ENCODE data around the gene GPNMB.

The GPNMB gene

DNA sequence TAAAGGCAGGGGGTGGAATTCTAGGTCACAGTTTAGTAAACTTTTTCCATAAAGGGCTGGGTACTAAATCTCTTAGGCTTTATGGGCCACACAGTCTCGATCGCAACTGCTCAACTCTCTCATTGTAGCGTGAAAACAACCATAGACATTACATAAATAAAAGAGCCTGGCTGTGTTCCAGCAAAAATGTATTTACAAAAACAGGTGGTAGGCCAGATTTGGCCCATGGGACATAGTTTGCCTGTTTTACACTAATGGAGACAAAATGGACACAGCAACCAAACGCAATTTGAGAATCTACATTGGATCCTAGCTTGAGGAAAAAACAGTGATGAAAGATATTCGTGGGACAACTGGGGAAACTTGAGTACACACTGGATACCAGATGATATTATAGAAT is 29.3 kb downstream of the GPNMB start:
- DNase-seq, result no peak

DNA sequence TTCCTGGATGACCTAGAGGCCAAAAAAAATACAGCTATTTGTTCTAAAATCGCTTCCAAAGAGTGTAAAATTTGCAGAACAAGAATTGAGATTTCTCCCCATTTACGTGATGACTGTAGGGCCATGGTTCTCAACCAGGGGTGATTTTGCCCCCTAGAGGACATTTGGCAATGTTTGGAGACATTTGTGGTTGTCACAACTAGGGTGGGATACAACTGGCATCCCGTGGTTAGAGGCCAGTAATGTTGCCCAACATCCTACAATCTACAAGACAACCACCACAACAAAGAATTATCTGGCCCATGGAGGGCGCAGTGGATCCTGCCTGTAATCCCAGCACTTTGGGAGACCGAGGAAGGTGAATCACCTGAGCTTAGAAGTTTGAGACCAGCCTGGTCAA is 29.8 kb downstream of the GPNMB start:
- DNase-seq, result no peak

DNA sequence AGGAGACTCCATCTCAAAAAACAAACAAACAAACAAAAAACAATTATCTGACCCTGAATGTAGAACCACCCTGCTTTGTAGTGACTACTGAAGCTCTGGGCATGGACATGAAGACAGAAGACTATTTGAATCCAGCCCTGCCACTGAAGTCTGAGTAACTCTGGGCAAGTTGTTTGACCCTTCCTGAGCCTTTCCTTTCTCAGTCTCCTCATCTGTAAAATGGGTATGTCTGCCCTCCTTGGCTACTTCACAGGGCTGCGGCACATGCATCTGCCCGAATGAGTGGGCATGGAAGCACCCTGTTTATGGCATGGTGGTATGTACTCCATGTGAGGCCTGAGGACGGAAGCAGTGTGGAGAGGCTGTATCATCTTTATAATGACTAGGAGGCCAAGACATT is 30.4 kb downstream of the GPNMB start:
- no peak for DNase-seq

DNA sequence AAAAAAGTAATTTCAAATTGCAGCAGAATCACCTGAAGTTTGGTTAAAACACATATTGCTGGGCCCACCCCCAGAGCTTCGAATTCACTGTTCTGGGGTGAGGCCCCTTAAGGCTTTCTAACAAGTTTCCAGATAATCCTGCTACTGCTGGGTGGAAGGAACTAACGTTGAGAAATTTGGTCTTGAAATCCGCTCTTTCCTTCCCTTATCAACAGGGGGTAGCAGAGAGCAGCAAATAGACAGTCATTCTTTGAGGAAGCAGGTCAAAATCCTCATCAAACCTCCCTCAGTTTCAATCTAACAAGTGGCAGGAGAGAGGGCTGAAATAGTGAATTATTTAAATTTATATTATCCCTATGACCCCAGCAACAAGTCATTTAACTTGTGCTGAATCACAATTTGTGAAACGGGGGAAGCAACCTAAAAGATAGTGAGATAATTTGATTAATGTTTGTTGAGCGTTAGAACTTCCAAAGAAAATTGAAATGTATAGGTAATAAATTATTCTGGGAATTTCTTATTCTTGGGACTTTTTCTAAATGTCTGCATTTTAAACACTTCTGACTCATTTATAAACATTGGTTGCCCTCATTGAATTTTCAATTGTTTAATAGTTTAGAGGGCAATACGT is 30.9 kb downstream of the GPNMB start:
- peak; percentile 56 for DNase-seq

DNA sequence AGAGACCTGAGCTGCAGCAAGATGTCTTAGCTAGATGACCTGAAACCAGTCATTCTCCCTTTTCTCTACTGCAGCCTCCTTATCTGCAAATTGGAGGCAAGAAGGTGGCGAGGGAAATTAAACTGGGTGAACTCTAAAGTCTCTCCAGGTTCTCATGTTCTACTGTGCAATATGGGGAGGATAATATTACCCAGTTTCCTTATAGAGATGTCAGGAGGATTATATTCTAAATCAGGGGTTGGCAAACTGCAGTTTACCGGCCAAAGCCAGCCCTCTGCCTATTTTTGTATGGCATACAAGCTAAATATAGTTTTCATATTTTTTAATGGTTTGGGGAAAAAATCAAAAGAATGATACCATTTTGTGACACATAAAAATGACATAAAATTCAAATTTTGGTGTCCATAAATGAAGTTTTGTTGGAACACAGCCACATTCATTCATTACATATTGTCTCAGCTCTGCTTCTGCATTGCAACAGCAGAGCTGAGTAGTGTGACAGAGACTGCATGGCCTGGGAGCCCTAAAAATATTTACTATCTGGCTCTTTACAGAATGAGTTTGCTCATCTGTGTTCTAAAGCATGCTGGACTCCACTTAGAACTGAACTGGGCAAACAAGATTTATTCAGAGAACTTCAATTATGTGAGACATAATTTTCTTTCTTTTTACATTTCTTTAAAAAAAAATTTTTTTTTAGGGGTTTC is 33.4 kb downstream of the GPNMB start:
- DNase-seq, result no peak

DNA sequence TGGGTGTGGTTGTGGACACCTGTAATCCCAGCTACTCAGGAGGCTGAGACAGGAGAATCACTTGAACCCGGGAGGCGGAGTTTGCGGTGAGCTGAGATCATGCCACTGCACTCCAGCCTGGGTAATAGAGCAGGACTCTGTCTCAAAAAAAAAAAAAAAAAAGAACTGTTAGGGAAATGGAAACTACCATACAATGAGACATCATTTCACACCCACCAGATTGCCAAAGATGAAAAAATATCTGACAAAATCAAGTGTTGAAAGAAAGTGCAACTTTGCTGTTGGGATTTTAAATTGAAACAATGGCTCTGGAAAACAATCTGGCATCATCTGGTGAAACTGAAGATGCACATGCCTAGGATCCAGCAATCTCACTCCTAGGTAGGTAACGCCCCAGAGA is 36.5 kb downstream of the GPNMB start:
- DNase-seq, result no peak

DNA sequence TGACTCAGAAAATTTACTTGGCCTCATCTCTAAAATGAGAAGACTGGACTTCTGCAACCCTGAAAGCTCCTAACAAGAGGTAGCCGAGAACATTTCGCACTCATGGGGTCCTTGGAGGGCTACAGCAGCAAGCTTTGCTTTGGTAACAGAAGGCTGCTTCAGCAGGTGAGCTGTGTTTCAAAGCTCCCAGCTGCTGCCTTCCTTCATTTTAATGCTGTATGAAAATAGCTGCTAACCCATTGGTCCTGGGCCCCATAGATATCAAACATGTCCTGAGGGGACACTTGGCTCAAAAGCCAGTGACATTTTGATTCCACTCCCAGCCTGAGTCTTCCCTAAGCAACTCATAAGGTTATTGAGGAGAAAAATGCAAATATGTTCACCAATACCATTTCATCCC is 38.3 kb downstream of the GPNMB start:
- no peak for DNase-seq

DNA sequence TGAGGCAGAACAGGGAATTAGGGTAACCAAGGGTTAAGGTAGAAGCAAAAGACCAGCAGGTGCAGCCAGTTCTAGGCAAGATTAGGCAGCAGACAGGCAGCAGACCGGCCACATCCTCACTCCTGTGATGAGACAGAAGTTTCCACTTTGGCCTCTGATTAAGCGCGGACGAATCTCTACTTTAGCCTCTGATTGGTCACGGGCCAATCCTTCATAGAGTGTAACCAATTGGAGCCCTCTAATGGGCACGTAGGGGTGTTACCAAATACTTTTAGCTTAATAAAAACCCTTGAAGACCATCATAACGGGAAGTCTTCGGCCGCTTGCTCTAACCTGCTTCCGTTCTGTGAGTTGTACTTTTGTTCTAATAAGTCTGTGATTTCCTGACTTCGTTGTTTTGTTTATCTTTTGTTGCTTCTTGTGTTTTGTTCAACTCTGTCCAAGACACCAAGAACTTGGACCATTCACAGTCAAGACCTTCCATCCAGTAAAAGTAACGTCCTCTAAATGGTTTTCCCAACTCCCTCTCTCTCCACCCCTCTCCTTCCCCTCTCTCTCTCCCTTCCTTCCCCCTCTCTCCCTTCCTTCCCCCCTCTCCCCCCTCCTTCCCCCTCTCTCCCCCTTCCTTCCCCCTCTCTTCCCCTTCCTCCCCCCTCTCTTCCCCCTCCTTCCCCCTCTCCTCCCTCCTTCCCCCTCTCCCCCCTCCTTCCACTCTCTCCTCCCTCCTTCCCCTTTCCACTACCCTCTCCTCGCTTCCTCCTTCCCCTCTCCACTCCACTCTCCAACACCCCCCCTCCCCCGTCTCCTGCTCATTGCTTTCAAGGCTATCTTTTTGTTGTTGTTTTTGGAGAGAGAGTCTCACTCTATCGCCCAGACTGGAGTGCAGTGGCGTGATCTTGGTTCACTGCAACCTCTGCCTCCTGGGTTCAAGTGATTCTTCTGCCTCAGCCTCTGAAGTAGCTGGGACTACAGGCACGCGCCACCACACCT is 39.4 kb downstream of the GPNMB start:
- no peak for DNase-seq

DNA sequence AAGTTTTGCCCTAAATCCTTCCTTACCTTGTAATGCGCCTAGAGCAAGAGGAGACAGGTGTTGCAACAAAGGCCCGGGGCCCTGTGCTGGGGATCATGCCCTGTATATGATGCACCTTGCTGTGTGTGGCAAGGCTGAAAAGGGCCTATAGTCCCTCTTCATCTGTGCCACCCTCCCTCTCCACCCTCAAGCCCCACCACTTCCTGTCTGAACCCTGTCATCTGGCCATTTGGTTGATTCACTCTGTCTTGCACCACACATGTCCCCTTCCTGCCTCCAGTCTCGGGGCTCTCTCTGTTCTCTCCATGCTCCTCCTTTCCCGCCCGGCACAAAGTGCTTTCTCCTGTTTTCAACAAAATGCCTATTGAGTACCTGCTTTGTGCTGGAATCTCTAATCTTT is 41.0 kb downstream of the GPNMB start:
- no peak for DNase-seq

DNA sequence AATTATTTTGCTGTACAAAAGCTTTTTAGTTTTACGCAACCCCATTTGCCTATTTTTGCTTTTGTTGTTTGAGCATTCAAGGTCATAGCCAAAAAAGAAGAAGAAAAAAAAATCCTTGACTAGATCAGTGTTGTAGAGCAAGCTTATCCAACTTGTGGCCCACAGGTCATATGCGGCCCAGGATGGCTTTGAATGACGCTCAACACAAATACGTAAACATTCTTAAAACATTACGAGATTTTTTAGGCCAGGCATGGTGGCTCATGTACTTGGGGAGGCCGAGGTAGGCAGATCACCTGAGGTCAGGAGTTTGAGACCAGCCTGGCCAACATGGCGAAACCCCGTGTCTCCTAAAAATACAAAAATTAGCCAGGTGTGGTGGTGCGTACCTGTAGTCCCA is 44.4 kb downstream of the GPNMB start:
- DNase-seq, result no peak

DNA sequence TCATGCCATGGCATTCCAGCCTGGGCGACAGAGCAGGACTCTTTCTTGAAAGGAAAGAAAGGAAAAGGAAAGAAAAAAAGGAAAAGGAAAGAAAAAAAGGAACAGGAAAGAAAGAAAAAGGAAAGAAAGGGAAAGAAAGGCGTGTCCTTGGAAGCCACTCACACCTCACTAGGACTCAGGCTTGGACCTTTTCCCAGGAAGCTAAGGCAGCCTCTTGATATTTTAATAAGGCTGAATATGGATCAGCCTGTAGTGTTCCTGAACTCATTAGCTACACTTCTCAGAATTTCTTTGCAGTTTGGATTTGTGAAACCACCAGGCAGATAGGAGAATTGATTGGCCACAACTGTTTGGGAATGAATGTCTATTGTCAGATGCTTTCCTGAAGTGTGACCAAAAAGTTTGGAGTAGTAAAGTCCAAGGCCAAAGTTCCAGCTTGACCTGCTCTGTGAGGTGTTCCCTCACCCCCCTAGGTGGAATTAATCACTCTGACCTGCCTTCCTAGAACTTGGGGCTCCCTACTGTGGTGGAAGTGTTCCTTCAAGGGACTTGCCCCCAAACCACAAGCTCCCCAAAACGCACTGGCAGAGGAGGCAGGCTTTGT is 45.5 kb downstream of the GPNMB start:
- DNase-seq, result no peak

DNA sequence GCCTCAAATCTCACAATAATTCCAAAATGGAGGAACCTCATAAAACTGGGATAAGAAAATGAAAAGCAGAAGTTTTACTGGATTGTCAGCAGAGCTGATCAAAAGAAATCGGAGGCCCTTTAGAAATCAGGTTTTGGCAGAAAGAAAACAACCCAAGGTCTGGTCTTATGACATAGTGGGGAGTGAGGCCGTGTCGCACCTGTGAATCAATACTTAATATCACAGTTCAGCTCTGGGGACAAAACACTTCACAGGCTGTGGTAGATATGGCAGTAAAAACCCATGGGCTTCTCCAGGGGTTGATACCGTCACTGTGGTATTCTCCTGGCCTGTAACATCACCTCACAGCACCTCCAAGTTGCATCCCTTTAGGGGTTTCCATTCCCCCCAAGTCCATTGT is 46.0 kb downstream of the GPNMB start:
- DNase-seq, result no peak

DNA sequence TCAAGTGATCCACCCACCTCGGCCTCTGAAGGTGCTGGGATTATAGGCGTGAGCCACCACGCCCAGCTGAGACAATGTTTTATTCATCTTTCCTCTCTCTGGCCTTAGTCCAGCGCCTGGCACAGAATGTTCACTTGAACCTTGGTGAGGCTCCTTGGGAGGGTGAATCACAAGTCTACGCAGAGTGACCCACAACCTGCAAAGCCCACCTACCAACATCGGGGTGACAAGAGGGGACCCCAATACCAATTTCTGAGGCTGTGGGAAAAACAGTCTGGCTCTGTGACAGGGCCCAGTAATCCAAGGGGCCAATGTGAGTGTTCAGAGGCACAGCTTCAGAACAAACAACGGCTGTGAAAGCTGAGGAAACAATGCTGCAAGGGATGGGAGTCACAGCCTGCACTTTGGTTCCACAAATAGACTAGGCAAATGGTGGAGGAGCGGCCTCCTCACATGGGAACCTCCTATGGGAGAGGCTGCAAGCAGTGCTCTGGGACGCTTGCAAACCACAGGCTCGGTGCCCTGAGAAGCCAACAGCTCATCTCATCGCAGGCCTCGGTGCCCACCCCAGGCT is 47.0 kb downstream of the GPNMB start:
- no peak for DNase-seq

DNA sequence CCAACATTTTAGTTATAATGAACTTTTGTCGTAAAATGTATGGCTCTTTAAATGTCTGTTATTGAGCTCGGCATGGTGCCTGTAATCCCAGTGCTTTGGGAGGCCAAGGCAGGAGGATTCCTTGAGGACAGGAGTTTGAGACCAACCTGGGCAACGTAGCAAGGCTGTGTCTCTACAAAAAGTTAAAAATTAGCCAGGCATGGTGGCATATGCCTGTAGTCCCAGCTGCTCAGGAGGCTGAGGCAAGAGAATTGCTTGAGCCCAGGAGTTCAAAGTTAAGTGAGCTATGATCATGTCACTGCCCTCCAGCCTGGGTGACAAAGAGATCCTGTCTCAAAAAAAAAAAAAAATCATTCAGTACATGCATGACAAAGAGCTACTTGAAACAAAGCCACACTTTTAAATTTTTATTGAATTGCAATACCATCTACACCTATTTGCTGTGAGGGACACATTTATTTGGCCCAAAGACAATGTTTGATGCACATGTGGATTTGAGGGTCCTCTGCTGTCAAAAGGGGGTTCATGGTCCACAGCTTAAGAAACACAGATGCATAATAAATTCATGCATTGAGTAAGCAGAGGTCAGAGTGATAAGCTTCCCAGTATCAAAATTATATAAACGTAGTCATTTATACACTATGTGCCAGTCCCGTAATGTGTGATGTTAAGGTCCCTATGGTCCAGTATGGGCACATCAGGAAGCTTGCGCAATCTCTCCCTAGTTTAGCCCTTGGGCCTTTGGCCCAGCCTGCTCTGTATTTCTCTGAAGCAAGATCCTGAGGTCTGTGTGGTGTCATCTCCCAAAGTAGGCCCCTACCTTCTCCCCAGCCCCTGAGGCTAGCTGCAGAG is 48.2 kb downstream of the GPNMB start:
- DNase-seq, result no peak

DNA sequence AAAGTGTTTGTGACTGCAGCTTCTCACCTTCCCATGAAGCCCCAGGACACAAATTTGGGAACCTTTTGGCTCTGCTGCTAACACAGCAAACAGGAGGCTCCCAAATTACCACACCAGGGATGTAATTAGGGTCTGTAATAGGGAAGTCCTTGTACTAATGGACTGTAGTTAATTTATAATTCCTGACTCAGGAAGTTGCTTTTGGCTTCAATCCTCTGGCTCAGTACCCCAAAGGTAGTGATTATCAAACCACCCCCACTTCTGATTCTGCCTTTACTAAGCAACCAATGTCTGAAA is 48.8 kb downstream of the GPNMB start:
- no peak for DNase-seq

DNA sequence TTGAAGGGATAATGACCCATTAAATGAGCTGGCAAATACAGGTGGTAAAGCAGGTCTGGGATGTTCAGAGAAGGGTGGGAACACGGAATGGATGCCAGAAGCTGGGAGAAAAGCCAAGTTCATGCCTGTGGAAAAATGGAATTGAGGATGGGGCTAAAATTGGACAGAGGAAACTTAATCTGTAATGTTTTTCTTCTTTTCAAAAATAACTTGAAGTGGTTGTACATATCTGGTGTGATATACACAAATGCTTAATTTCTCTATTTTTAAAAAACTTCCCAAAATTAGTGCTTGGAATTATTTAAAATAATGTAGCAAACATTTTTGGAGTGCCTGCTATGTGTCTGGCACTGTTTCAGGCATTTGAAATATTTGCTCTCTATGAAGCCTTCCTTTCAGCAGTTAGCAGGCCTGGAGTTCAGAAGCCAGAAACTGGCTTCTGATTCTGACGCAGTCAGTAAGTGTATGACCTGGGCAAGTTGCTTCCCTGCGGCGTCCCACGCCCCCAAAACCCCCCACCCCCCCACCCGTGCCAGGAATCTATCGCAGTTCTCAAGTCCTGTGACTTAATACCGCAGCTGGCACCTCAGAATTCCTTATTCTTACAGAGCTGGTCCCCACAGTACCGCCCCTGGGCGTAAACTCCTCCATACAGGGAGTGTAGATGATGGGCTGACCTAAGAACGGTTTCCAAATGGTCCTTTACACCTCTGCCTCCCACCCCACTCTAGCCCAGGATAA is 51.7 kb downstream of the GPNMB start:
- DNase-seq, result peak; percentile 21

DNA sequence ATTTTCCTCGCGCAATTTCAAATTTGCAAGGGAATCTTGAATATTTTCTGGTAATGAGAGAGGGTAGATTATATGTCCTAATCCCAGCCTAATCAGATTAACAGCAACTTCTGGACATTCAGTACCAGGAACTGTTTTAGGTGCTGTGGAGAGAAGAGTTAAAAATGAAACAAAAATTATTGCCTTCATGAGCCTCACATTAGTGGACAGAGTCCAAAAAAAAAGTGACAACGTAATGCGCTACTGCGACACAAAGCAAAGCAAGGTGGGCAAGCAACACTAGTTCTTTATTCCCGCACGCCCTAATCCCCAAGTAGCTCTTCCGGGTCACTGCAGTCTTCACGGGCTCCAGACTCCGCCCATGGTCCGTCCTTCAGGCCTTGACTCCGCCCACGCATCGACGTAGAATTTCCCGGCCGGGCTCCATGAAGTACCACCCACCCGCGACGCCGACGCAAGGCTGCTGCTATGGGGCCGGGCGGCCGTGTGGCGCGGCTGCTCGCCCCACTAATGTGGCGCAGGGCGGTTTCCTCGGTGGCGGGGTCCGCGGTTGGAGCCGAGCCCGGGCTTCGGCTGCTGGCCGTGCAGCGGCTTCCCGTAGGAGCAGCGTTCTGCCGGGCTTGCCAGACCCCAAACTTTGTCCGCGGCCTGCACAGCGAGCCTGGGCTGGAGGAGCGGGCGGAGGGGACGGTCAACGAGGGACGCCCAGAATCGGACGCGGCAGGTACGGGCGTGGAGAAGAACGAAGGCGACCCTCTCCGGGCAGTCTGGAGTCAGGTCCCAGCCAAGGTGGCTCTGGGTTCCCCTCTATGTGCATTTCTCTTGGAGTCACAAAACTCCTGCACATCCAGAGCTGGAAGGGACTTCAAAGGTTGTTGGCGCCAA is 52.6 kb downstream of the GPNMB start, which contains the start of gene MALSU1:
TSS of gene MALSU1 (plus strand) at position 455 of the 885 bp plus-strand sequence. CDS start at position 469, 14 bp downstream.
- DNase-seq, result peak; percentile 98

DNA sequence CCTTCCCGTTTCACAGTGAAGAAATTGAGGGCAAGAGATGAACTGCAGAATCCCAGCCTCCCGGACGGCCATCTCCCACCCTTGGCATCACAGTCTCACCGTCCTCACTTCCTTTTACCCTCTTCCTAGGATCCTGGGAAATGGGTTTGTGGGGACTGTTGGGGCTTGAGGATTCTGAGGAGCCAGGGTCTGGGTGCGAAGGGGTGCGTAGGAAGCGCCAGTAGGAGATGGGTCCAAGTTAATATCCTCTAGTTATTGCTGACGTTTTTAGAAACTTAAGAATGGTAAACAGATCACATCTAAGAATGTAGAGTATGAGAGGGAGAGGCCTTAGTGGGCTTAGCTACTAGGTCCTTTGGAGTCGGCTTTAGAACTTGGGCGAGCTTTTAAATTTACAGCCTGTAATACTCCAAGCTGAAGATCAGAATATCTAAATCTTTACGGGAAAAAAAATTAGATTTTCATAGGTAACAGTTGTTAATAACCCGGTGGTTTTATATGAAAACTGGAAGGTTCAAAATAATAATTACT is 53.3 kb downstream of the GPNMB start:
- no peak for DNase-seq

DNA sequence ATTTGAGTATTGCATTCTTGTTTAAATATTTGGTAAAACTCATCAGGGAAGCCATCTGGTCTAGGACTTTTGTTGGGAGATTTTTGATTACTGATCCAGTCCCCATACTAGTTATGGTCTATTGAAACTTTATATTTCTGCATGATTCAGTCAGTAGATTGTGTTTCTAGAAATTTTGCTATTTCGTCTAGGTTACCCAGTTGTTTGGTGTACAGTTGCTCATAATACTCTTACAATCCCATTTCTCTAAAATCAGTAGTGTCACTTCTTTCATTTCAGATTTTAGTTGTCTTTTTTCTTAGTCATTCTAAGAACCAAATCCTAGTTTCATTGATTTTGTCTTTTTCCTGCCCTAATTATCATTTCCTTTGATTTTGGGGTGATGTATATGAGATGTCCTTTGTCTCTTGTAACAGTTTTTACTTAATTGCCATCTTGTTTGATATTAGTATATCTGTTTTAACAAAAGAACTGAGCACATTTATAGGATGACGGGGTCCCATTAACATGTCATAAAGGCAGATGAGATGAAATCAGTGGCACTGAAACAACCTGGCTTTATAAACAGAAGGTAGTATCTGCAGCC is 60.5 kb downstream of the GPNMB start:
- DNase-seq, result no peak

DNA sequence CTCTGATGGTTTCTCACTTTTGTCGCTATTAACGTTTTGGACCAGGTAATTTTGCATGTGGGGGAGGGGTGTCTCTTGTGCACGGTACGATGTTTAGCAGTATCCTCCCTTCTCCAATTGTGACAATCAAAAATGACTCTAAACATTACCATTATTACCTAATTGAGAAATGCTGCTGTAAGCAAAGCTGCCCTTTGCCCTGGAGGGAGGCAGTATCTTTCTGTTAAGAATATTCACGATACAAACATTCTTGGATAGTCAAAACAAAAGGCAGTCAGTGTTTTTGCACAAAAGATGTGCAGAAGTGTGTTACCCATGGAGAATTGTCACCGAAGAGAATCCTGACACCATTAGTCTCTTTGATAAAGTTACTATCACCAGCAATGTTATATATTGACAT is 62.2 kb downstream of the GPNMB start:
- DNase-seq, result no peak
